Measurements from ENCODE around the gene NDUFS6. TPM values are rescaled to one million over a fixed set of nuclear protein-coding genes. Genes with fewer than 3 reads are reported as not detected.

The NDUFS6 gene
- polyA plus RNA-seq, 1 donor from 2014 or later, result 72.0 TPM

DNA sequence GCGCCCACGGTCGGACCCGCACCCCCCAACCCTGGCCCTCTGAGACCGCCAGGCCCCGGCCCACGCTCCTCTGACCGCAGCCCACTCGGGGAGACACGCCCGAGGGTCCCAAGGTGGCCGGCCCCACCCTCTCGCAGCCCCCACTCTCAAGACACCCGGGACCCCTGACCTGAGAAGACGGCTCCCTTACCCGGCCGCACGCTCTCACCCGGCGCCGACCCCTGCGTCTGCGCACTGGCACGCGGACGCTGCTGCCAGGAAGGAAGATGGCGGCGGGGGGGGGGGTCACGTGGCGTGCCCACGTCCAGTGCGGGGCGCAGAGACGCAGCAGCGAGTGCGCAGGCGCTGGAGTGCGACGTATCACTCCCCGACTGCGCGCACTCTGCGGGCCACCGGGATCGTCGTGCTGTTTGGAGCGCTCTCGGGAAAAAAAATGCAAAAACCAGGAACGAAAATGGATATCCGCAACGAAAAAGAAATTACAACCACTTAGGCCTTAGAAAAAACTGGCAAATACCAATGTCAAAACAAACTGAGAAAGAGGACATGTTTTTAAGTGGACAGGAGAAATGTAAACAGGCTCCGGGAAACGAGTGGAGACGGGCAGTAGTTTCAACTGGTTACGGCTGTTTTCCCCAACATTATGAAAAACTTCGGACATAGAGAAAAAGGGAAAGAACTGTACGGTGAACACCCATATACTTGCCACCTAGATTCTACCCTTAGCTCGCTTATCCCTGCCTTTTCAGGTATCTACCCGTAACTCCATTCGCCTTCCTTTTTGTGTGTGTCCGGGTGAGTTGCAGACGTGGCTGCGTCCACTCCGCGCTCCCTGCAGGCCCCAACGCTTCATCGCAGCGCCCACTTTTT is 1.4 kb upstream of the NDUFS6 start, which contains the start of gene MRPL36:
TSS of gene MRPL36 (minus strand) at position 236 of the 870 bp plus-strand sequence. CDS start 902 bp downstream, outside the sequence.
- H3K9me2 ChIP-seq (ENCODE audit: insufficient read depth, low read length), result no peaks in the 10 kb centered on the region
- peak within 1 kb of the TSS; percentile 76 for H3K27ac ChIP-seq (ENCODE audit: low read length)
- peak within 1 kb of the TSS; percentile 100 for H3K4me3 ChIP-seq (ENCODE audit: low read length)
- H4K20me1 ChIP-seq (ENCODE audit: insufficient read depth), result no peaks in the 10 kb centered on the region
- H3K9me3 ChIP-seq (ENCODE audit: low read length), result no peaks in the 10 kb centered on the region
- H3K36me3 ChIP-seq (ENCODE audit: insufficient read depth, low read length), result no peaks in the 10 kb centered on the region
- H3K79me2 ChIP-seq (replicated peaks; ENCODE audit: insufficient read depth, low read length), result peaks cover 22% of the 10 kb centered on the region
- H2AFZ ChIP-seq (ENCODE audit: low read depth, low read length), result peak within 1 kb of the TSS; percentile 65
- peak within 1 kb of the TSS; percentile 89 for H3K4me2 ChIP-seq (ENCODE audit: low read length)
- H3K27me3 ChIP-seq (ENCODE audit: insufficient read depth, low read depth, low read length), result no peaks in the 10 kb centered on the region
- peak within 1 kb of the TSS; percentile 91 for H3K9ac ChIP-seq (ENCODE audit: low read length)
- TF ChIP-seq SMC3 (conservative IDR thresholded peaks at IDR 0.05; ENCODE audit: poor library complexity), result no peak
- TF ChIP-seq, protein P1, sequence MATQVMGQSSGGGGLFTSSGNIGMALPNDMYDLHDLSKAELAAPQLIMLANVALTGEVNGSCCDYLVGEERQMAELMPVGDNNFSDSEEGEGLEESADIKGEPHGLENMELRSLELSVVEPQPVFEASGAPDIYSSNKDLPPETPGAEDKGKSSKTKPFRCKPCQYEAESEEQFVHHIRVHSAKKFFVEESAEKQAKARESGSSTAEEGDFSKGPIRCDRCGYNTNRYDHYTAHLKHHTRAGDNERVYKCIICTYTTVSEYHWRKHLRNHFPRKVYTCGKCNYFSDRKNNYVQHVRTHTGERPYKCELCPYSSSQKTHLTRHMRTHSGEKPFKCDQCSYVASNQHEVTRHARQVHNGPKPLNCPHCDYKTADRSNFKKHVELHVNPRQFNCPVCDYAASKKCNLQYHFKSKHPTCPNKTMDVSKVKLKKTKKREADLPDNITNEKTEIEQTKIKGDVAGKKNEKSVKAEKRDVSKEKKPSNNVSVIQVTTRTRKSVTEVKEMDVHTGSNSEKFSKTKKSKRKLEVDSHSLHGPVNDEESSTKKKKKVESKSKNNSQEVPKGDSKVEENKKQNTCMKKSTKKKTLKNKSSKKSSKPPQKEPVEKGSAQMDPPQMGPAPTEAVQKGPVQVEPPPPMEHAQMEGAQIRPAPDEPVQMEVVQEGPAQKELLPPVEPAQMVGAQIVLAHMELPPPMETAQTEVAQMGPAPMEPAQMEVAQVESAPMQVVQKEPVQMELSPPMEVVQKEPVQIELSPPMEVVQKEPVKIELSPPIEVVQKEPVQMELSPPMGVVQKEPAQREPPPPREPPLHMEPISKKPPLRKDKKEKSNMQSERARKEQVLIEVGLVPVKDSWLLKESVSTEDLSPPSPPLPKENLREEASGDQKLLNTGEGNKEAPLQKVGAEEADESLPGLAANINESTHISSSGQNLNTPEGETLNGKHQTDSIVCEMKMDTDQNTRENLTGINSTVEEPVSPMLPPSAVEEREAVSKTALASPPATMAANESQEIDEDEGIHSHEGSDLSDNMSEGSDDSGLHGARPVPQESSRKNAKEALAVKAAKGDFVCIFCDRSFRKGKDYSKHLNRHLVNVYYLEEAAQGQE (IDR thresholded peaks at IDR 0.05; ENCODE audit: borderline replicate concordance), result no peak
- TF ChIP-seq, protein P2, sequence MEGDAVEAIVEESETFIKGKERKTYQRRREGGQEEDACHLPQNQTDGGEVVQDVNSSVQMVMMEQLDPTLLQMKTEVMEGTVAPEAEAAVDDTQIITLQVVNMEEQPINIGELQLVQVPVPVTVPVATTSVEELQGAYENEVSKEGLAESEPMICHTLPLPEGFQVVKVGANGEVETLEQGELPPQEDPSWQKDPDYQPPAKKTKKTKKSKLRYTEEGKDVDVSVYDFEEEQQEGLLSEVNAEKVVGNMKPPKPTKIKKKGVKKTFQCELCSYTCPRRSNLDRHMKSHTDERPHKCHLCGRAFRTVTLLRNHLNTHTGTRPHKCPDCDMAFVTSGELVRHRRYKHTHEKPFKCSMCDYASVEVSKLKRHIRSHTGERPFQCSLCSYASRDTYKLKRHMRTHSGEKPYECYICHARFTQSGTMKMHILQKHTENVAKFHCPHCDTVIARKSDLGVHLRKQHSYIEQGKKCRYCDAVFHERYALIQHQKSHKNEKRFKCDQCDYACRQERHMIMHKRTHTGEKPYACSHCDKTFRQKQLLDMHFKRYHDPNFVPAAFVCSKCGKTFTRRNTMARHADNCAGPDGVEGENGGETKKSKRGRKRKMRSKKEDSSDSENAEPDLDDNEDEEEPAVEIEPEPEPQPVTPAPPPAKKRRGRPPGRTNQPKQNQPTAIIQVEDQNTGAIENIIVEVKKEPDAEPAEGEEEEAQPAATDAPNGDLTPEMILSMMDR (IDR thresholded peaks at IDR 0.05; ENCODE audit: poor library complexity, severe bottlenecking), result no peak
- TF ChIP-seq TAF1 (IDR thresholded peaks at IDR 0.05; ENCODE audit: low read depth), result no peak
- no peak for TF ChIP-seq RAD21 (conservative IDR thresholded peaks at IDR 0.05)
- TF ChIP-seq POLR2AphosphoS5 (IDR thresholded peaks at IDR 0.05), result peak; percentile 80
- TF ChIP-seq MXI1 (conservative IDR thresholded peaks at IDR 0.05; ENCODE audit: poor library complexity, severe bottlenecking), result peak; percentile 82
- no peak for TF ChIP-seq EZH2 (IDR thresholded peaks at IDR 0.05; ENCODE audit: borderline replicate concordance, insufficient read depth, low read length, poor library complexity, severe bottlenecking)
- TF ChIP-seq EP300 (conservative IDR thresholded peaks at IDR 0.05; ENCODE audit: poor library complexity, severe bottlenecking), result no peak
- peaks cover 5% of the 10 kb centered on the region for H3F3A ChIP-seq (ENCODE audit: insufficient read depth, low read length, poor library complexity, severe bottlenecking)

DNA sequence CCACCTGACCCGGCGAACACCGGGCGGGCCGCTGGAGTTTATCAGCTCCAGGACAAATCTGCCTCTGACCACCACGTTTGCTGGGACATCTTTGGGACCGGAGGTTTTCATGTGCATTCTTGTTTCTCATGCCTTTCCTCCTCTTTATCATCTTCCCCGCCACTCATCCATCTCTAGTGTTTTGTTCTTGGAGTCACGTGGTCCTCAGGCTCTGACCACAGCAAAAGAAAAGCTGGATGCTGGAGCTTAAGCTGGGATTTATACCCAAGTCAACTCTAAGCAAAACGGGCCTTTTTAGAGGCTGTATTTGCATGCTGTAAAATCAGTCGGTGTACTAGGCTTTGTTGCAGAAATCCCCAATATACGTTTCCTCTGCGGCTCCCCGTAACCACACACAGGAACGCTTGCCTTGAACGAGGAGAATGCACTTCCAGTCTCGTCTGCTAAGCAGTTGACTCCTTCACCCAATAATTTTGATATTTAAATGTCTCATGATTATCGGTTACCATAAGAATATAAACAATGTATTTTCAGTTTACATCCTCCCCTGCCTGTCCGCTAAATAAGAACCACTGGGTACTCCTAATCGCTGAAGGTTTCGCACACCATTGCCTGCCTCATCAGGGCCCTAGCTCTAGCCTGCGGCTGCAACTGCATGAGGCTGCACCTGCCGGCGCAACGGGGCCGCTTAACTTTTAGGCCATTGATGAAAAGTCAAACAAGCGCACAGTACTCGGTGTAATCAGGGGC is 560 bp upstream of the NDUFS6 start:
- Histone ChIP-seq H3K79me2 (replicated peaks; ENCODE audit: insufficient read depth, low read length) (peaks cover 22% of the 10 kb centered on the region), H3K9me3 (ENCODE audit: low read length) (no peaks in the 10 kb centered on the region), H3K9me2 (ENCODE audit: insufficient read depth, low read length) (no peaks in the 10 kb centered on the region), H3K4me3 (ENCODE audit: low read length) (peak overlapping the region; percentile 100), H3K36me3 (ENCODE audit: insufficient read depth, low read length) (no peaks in the 10 kb centered on the region), H4K20me1 (ENCODE audit: insufficient read depth) (no peaks in the 10 kb centered on the region), H2AFZ (ENCODE audit: low read depth, low read length) (peak overlapping the region; percentile 86), H3F3A (ENCODE audit: insufficient read depth, low read length, poor library complexity, severe bottlenecking) (peaks cover 5% of the 10 kb centered on the region), H3K27ac (ENCODE audit: low read length) (peak overlapping the region; percentile 76), H3K9ac (ENCODE audit: low read length) (peak overlapping the region; percentile 91), H3K27me3 (ENCODE audit: insufficient read depth, low read depth, low read length) (no peaks in the 10 kb centered on the region), H3K4me2 (ENCODE audit: low read length) (peak overlapping the region; percentile 38)
- TF ChIP-seq RAD21 (conservative IDR thresholded peaks at IDR 0.05) (peak; percentile 13), POLR2AphosphoS5 (IDR thresholded peaks at IDR 0.05) (no peak), TAF1 (IDR thresholded peaks at IDR 0.05; ENCODE audit: low read depth) (peak; percentile 19)
- TF ChIP-seq, protein P2 (IDR thresholded peaks at IDR 0.05; ENCODE audit: poor library complexity, severe bottlenecking), result no peak

All from neural cell (in vitro differentiated cells).